ENCODE data around the gene SHISA6.

DNA sequence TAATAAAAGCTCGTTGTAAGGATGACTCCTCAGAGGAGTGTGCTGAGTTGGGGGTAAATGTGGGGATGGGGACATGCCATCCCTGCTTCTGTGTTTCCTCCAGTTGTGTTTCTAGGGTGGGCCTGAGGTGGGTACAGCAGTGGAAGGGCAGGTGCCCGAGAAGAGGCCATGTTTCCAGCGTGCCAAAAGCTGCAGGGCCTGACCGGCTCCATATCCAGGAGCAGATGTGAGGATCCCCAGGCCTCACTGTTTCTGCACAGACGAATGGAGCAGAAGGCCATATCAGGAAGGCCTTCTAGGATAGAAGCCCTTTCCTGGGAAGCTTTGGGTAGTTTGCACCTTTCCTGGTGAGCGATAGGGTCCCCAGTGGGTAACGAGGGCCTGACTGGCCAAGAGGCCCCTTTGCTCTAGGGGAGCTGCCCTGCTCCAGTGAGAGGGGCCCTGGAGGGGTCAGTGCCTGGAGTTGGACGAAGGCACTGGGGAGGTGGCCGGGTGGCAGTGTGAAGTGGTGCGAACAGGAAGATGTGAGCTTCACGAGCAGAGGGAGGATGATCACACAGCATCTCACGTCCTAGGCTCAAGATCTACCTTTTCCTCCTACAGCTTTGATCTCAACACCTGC, 62.9 kb downstream of the SHISA6 start:
- TF ChIP-seq, protein P1, sequence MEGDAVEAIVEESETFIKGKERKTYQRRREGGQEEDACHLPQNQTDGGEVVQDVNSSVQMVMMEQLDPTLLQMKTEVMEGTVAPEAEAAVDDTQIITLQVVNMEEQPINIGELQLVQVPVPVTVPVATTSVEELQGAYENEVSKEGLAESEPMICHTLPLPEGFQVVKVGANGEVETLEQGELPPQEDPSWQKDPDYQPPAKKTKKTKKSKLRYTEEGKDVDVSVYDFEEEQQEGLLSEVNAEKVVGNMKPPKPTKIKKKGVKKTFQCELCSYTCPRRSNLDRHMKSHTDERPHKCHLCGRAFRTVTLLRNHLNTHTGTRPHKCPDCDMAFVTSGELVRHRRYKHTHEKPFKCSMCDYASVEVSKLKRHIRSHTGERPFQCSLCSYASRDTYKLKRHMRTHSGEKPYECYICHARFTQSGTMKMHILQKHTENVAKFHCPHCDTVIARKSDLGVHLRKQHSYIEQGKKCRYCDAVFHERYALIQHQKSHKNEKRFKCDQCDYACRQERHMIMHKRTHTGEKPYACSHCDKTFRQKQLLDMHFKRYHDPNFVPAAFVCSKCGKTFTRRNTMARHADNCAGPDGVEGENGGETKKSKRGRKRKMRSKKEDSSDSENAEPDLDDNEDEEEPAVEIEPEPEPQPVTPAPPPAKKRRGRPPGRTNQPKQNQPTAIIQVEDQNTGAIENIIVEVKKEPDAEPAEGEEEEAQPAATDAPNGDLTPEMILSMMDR (IDR thresholded peaks at IDR 0.05) = no peak
- no peak for TF ChIP-seq EP300 (IDR thresholded peaks at IDR 0.05)
- TF ChIP-seq POLR2A (IDR thresholded peaks at IDR 0.05) = no peak
- TF ChIP-seq POLR2AphosphoS5 (IDR thresholded peaks at IDR 0.05) = no peak
